Thoracic aorta (tissue), 2 donors: Measurements from ENCODE around the gene NMRAL1. TPM values are rescaled to one million over a fixed set of nuclear protein-coding genes. Genes with fewer than 3 reads are reported as not detected.

Experiments used
- ATAC-seq: fragments of 150-250 bp; one replicate; pipeline ENCODE4 v1.8.0; 2017; ENCODE audit warnings: low read depth; ENCODE audit not compliant: insufficient number of reproducible peaks, low FRiP score
- DNase-seq: peaks from one replicate; pipeline ENCODE4 v3.0.0-alpha.2; 2020; ENCODE audit warnings: low spot score
- H3K27ac ChIP-seq, 2 donors: fragments of 200-600 bp; sonication (generic); 1 replicate in 1 of 2; 2 replicates in 1 of 2; pipeline ENCODE4 v1.5.1; 2016; ENCODE audit warnings: mild to moderate bottlenecking in 2 of 2, moderate library complexity in 2 of 2
- H3K27me3 ChIP-seq: fragments of 200-600 bp; sonication (generic); replicated peaks from 2 replicates; pipeline ENCODE4 v1.6.0; 2016; ENCODE audit warnings: mild to moderate bottlenecking; ENCODE audit not compliant: insufficient read depth
- H3K36me3 ChIP-seq: fragments of 200-600 bp; sonication (generic); one replicate; pipeline ENCODE4 v1.5.1; 2016
- H3K4me1 ChIP-seq, 2 donors: fragments of 200-600 bp; sonication (generic); 1 replicate in 1 of 2; 2 replicates in 1 of 2; pipeline versions ENCODE4 v1.5.1 to v1.6.0; 2016; ENCODE audit warnings: low read depth in 2 of 2, mild to moderate bottlenecking in 1 of 2; ENCODE audit not compliant: control insufficient read depth in 1 of 2
- H3K4me3 ChIP-seq: fragments of 200-600 bp; sonication (generic); 2 replicates; pipeline ENCODE4 v1.5.1; 2016; ENCODE audit warnings: mild to moderate bottlenecking
- H3K9me3 ChIP-seq: fragments of 200-600 bp; sonication (generic); 2 replicates; pipeline ENCODE4 v1.5.1; 2016
- total RNA-seq, 2 donors: library from RNA; depleted of rRNA; stranded (reverse); fragments of >200 nt; gene quantifications; one replicate each; pipeline versions ENCODE4 v1.1.0 to v1.2.3, GENCODE V29; 2016
- TF ChIP-seq, protein P1 (sequence below): fragments of 200-600 bp; sonication (generic); IDR thresholded peaks from one replicate; pipeline ENCODE4 v1.5.1; 2019; ENCODE audit warnings: antibody characterized with exemption

Gene NMRAL1
- total RNA-seq, 2 donors from 2014 or later: 22.8 to 23.3 TPM

GRCh38 chr16:4475880-4476788, 1.7 kb upstream of the NMRAL1 start, which contains the start of gene HMOX2:
Gene HMOX2 (plus strand): TSS chr16:4476398. CDS start chr16:4505525, 29,127 bp downstream.
- Histone ChIP-seq H3K36me3 (no peaks in the 10 kb centered on the region), H3K9me3 (no peaks in the 10 kb centered on the region), H3K27ac (peak within 1 kb of the TSS; percentile 9 to 60), H3K27me3 (no peaks in the 10 kb centered on the region), H3K4me3 (peak within 1 kb of the TSS; percentile 97), H3K4me1 (peaks cover 15 to 36% of the 10 kb centered on the region in 2 donors)
- ATAC-seq: peak; percentile 82
- TF ChIP-seq, protein P1, sequence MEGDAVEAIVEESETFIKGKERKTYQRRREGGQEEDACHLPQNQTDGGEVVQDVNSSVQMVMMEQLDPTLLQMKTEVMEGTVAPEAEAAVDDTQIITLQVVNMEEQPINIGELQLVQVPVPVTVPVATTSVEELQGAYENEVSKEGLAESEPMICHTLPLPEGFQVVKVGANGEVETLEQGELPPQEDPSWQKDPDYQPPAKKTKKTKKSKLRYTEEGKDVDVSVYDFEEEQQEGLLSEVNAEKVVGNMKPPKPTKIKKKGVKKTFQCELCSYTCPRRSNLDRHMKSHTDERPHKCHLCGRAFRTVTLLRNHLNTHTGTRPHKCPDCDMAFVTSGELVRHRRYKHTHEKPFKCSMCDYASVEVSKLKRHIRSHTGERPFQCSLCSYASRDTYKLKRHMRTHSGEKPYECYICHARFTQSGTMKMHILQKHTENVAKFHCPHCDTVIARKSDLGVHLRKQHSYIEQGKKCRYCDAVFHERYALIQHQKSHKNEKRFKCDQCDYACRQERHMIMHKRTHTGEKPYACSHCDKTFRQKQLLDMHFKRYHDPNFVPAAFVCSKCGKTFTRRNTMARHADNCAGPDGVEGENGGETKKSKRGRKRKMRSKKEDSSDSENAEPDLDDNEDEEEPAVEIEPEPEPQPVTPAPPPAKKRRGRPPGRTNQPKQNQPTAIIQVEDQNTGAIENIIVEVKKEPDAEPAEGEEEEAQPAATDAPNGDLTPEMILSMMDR: peak; percentile 42
- DNase-seq: peak; percentile 53

DNA sequence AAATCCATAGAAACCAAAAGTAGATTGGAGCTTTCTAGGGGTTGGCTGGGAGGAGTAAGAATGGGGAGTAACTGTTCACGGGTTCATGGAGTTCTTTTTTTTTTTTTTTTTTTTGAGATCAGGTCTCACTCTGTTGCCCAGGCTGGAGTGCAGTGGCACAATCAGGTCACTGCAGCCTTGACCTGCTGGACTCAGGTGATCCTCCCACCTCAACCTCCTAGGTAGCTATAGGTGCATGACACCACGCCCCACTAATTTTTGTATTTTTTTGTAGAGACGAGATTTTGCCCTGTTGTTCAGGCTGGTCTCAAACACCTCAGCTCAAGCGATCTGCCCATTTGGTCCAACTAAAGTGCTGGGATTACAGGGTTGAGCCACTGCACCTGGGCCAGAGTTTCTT, 1.5 kb downstream of the NMRAL1 start:
- Histone ChIP-seq H3K27me3 (no peaks in the 10 kb centered on the region), H3K9me3 (no peaks in the 10 kb centered on the region), H3K36me3 (peaks cover 2% of the 10 kb centered on the region), H3K27ac (no peak overlapping the region), H3K4me3 (no peak overlapping the region), H3K4me1 (peaks cover 15 to 31% of the 10 kb centered on the region in 2 donors)
- DNase-seq: no peak
- no peak for ATAC-seq
- TF ChIP-seq, protein P1: no peak

GRCh38 chr16:4471869-4472268, 2.6 kb downstream of the NMRAL1 start:
- no peak for DNase-seq
- Histone ChIP-seq H3K4me3 (no peak overlapping the region), H3K4me1 (peaks cover 11 to 21% of the 10 kb centered on the region in 2 donors), H3K27ac (no peak overlapping the region), H3K27me3 (no peaks in the 10 kb centered on the region), H3K9me3 (no peaks in the 10 kb centered on the region), H3K36me3 (peaks cover 12% of the 10 kb centered on the region)
- no peak for ATAC-seq
- TF ChIP-seq, protein P1: no peak

GRCh38 chr16:4468972-4469371, 5.5 kb downstream of the NMRAL1 start:
- ATAC-seq: no peak
- Histone ChIP-seq H3K27me3 (no peaks in the 10 kb centered on the region), H3K9me3 (no peaks in the 10 kb centered on the region), H3K36me3 (peaks cover 16% of the 10 kb centered on the region), H3K4me3 (no peak overlapping the region), H3K27ac (no peak overlapping the region), H3K4me1 (peaks cover 3 to 4% of the 10 kb centered on the region in 2 donors)
- TF ChIP-seq, protein P1: no peak
- no peak for DNase-seq

DNA sequence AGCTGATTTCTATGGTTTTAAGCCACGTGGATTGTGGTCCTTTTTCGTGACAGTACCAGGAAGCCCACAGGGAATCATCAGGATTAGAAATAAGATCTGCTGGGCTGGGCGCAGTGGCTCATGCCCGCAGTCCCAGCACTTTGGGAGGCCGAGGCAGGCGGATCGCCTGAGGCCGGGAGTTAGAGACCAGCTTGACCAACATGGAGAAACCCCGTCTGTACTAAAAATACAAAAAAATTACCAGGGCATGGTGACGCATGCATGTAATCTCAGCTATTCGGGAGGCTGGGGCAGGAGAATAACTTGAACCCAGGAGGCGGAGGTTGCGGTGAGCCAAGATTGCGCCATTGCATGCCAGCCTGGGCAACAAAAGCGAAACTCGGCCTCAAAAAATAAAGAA, 6.5 kb downstream of the NMRAL1 start:
- H3K27me3 ChIP-seq: no peaks in the 10 kb centered on the region
- H3K36me3 ChIP-seq: peaks cover 16% of the 10 kb centered on the region
- no peak overlapping the region for H3K4me3 ChIP-seq
- H3K4me1 ChIP-seq: no peaks in the 10 kb centered on the region
- TF ChIP-seq, protein P1: no peak
- DNase-seq: no peak
- no peak for ATAC-seq
- H3K9me3 ChIP-seq: no peaks in the 10 kb centered on the region
- no peak overlapping the region for H3K27ac ChIP-seq
